Upper lobe of left lung (tissue), 4 donors: ENCODE results near the gene AFG1L.

Source experiments
- EP300 ChIP-seq, 4 donors: sonication (generic); formaldehyde crosslinking; IDR thresholded peaks; one replicate each; pipeline ENCODE4 v1.5.1; 2017; ENCODE audit warnings: antibody characterized with exemption in 4 of 4, control low read depth in 2 of 4
- TF ChIP-seq, protein P1 (sequence below), 6 experiments: fragments of 450-650 bp in 4 of 6; fragments of 200-600 bp in 2 of 6; sonication (generic) in 2 of 6; IDR thresholded peaks; one replicate each; pipeline ENCODE4 v1.5.1; 2016 to 2019; ENCODE audit warnings: antibody characterized with exemption in 6 of 6

DNA sequence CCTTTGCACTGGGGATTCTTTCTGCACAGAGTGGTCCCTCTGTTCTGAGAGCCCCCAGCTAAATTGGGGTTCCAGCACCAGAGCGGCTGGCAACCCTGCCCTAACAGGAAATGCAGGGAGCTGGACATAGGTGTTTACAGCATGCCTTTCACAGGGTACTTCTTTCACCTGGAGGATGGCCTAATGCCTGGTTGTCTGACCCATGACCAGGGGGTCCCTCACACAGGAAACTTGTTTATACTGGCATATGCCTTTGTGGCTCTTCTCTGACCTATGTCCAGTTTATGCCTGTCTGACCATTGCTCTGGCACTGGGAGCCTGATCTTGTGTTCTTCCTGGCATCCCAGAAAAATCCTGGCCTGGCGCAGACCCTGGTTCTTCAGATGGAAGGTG is 66.1 kb downstream of the AFG1L start:
- TF ChIP-seq, protein P1, sequence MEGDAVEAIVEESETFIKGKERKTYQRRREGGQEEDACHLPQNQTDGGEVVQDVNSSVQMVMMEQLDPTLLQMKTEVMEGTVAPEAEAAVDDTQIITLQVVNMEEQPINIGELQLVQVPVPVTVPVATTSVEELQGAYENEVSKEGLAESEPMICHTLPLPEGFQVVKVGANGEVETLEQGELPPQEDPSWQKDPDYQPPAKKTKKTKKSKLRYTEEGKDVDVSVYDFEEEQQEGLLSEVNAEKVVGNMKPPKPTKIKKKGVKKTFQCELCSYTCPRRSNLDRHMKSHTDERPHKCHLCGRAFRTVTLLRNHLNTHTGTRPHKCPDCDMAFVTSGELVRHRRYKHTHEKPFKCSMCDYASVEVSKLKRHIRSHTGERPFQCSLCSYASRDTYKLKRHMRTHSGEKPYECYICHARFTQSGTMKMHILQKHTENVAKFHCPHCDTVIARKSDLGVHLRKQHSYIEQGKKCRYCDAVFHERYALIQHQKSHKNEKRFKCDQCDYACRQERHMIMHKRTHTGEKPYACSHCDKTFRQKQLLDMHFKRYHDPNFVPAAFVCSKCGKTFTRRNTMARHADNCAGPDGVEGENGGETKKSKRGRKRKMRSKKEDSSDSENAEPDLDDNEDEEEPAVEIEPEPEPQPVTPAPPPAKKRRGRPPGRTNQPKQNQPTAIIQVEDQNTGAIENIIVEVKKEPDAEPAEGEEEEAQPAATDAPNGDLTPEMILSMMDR (IDR thresholded peaks at IDR 0.05) = no peak
- no peak for TF ChIP-seq EP300 (IDR thresholded peaks at IDR 0.05)
